ENCODE data around the gene PRR5L. TPM values are rescaled to one million over a fixed set of nuclear protein-coding genes. Genes with fewer than 3 reads are reported as not detected.

PRR5L gene
- total RNA-seq, 2 experiments from 2014 or later = 15.5 to 18.2 TPM

DNA sequence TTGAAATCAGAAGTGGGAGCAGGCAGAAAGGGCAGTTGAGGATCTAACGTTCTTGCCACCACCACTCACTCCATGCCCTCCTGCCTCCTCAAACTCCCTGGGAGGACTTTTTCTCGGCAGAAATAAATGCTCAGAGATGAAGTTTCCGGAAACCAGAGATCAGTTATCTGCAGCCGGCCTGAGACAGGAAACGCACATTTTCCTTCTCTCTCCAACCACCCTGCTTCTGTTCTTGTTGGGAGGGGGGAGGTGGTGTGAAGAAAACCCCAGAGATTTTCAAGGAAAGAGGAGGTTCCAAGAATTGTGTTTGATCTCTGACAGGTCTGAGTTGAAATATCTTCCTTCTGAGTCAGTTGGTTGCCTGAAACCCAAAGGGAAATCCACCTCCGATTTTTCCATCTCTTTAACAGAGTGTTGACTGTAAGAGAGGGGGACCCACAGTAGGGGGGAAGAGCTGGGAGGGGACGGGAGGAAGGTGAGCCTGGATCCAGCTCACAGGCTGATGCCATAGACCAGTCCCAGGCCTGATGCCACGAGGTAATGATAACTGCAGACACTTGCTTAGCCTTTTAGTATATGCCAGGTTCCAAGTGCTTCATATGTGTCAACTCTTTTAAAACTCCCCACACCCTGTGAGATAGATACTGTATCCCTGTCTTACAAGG is 113.2 kb downstream of the PRR5L start:
- CTCF ChIA-PET = interaction anchor here (1.8 to 1.9 kb wide), 2 partner anchors 11 to 34 kb away, joined by 8 to 9 read pairs; no protein-coding TSS in a partner anchor
- POLR2A ChIA-PET = interaction anchor here (1.8 kb wide), 1 partner anchor 12 kb away, joined by 8 read pairs; no protein-coding TSS in a partner anchor

GRCh38 chr11:36411202-36411640 is 115.1 kb downstream of the PRR5L start:
- POLR2A ChIA-PET = interaction anchor here (0.5 to 0.9 kb wide), 2 partner anchors 9 to 22 kb away, joined by 3 to 9 read pairs; no protein-coding TSS in a partner anchor
- CTCF ChIA-PET = interaction anchor here (0.7 to 1.8 kb wide), 3 partner anchors 16 to 68 kb away, joined by 3 to 9 read pairs (median 4); no protein-coding TSS in a partner anchor

DNA sequence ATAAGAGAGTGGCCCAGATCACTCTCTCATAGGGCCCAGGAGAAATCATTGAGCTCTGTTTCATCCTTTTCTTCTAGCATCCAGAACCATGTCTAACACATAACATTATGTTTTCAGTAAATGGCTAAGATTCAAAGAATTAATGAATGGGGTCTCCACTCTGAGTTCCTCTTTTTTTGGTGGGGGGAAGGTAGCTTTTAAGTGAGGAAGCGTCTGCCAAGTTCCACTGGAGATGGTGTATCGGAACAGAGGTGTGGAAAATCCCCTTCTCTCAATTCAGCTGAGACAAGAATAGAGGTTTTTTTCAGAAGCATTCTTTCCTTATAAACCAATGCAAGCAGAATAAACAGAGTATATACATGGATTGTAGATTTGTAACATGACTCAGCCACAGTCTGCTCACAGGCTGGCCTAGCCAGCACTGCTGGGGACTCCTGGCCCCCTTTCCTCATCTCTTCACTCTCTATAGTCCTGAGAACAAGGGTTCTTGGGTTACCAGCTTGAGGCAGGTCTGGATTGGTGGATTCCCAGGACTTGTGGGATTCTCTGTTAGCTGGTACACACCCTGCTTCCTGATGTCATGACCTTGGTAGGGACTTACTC is 116.8 kb downstream of the PRR5L start:
- ChIA-PET CTCF (no interaction called here), POLR2A (no interaction called here)

- CTCF ChIA-PET = interaction anchor here (0.6 kb wide), 1 partner anchor 784 kb away, joined by 3 read pairs; no protein-coding TSS in a partner anchor
- POLR2A ChIA-PET = no interaction called here
Observed at GRCh38 chr11:36417154-36417553, 121.1 kb downstream of the PRR5L start.

GRCh38 chr11:36419791-36420424 is 123.8 kb downstream of the PRR5L start:
- CTCF ChIA-PET = interaction anchor here (2.7 kb wide), 1 partner anchor 10 kb away, joined by 8 read pairs; no protein-coding TSS in a partner anchor
- POLR2A ChIA-PET = interaction anchor here (0.8 to 1.4 kb wide), 3 partner anchors 9 to 27 kb away, joined by 3 to 8 read pairs (median 3); no protein-coding TSS in a partner anchor

DNA sequence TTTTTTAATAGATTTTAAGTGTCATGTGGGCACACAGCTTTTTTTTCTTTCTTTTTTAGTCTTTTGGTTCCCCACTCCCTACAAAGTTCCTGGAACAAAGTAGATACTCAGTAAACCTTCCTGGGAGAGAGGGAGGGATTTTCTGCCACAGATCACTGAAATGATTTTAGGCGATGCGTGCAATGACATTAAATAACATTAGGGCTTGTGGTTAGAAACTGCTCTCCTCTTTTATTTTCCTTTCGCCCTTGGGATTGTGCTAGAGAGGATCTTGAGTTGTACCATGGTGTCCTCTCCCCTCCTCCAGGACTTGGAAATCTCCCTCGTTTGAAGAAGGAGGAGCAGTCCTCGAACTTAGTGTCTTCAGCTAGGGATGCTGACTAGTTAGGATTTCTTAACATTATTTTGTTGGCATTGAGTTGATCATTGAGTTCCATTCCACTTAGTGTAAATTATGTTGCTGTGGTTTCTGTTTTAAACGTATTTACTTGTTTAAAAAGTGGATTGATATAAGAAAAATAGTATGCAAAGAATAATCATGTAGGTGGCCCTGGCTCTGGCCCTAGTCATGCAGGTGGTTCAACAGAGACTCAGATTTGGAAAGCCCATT is 125.6 kb downstream of the PRR5L start:
- ChIA-PET CTCF (interaction anchor here (1.0 to 2.7 kb wide), 3 partner anchors 9 to 45 kb away, joined by 3 to 8 read pairs (median 7); no protein-coding TSS in a partner anchor), POLR2A (interaction anchor here (1.4 kb wide), 1 partner anchor 12 kb away, joined by 8 read pairs; no protein-coding TSS in a partner anchor)

- ChIA-PET CTCF (no interaction called here), POLR2A (no interaction called here)
Observed at GRCh38 chr11:36425561-36426081, 129.5 kb downstream of the PRR5L start.

DNA sequence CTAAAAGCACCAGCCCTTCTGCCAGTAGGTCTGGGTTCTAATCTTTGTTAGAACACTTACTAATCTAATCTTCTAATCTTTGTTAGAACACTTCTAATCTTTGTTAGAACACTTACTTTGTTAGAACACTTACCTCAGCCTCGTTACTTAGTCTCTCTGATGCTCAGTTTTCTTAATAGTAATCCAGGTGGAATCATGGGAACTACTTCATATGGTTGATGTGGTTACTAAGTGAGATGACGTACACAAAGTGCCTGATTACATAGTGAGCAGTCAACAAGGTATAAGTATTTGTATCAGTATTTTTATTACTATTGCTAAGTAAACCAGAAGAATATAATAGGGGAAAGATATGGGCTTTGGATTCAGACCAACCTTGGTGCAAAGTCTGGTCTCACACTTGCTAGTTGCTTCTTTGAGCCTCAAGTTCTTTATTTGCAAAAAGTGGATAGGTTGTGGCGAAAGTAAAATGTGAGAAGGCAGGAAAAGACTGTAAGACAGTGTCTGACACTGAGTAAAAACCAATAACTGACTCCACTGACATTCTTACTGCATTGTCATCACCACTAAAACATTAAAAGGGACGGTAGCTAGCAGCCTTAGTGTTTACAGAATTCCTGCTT is 130.2 kb downstream of the PRR5L start:
- POLR2A ChIA-PET = no interaction called here
- CTCF ChIA-PET = no interaction called here

DNA sequence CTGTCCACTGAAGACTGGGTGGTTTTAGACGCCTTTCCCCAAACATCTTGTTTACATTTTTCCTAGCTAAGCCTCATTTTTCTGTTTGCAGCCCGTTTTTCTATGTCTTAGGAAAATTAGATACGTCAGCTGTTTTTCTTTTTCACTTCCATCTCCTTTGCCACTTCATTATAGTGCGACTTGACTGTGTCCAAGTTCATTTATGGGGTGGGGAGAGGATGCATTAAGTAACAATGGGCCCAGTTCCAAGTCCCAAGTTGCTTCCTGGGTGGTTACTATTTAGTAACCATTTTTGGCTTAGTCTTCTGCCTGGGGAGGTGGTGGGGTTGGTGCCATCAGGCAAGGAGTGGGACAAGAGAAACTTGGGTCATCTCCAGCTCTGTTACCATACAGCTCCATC is 131.0 kb downstream of the PRR5L start:
- ChIA-PET CTCF (no interaction called here), POLR2A (no interaction called here)

DNA sequence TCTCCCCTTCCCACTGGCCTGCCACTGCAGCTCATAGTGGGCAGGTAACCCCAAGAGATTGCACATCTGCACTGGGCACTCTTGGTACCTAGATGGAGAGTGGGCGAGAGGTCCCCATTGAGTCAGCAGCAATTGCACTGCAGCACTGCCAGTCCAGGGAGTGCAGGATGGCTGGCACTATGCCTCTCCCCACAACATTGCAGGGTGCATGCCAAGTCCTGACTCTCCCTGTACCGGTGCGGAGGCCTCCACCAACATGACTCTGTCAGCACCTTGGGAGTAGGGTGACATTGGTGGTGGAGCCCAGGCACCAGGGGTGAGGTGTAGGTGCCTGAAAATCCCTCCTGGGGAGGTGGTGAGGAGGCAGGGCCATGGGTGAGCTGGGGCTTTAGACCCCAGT is 131.8 kb downstream of the PRR5L start:
- ChIA-PET POLR2A (no interaction called here), CTCF (no interaction called here)

GRCh38 chr11:36431429-36432092 is 135.5 kb downstream of the PRR5L start:
- ChIA-PET CTCF (interaction anchor here (1.0 kb wide), 1 partner anchor 53 kb away, joined by 4 read pairs; no protein-coding TSS in a partner anchor), POLR2A (no interaction called here)

DNA sequence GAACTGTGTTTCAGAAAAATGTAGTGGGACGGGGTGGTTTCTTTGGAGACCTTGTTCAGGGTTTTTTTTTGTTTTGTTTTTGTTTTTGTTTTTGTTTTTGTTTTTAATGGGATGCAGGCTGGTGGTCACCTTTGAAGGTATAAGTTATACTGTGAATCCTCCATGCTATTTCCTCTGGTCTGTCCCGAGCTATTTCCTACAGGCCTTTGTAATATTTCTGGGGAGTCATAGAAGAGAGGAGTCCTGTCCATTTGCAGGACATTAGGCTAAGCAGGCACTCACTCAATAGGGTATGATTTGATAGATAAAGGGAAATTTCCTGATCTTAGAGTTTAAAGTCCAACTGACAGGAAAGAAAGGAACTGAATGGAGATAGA is 136.0 kb downstream of the PRR5L start:
- POLR2A ChIA-PET = no interaction called here
- CTCF ChIA-PET = interaction anchor here (1.0 kb wide), 1 partner anchor 53 kb away, joined by 4 read pairs; no protein-coding TSS in a partner anchor

DNA sequence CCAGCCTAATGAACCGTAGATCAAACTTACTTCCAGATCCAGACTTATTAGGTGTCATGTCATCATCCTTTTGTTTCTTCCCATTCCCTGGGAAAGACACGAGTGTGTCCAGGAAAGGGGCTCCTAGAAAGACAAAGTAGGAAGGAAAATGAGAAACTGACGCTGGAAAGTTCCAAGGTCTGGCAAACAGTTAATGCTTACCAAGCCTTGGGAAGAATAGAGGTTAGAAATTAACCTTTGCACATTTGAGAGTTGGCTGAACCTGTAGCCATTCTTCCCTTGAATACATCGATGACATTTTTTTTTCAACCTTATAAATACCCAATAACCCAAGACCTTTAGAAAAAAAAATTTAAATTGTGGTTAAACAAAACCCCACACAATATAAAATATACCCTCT is 136.7 kb downstream of the PRR5L start:
- POLR2A ChIA-PET = no interaction called here
- CTCF ChIA-PET = no interaction called here

GRCh38 chr11:36436064-36436463 is 140.0 kb downstream of the PRR5L start:
- ChIA-PET CTCF (interaction anchor here (1.4 kb wide), 1 partner anchor 13 kb away, joined by 4 read pairs; no protein-coding TSS in a partner anchor), POLR2A (interaction anchor here (0.5 kb wide), 1 partner anchor 196 kb away, joined by 15 read pairs; no protein-coding TSS in a partner anchor)

- ChIA-PET CTCF (interaction anchor here (1.4 kb wide), 1 partner anchor 13 kb away, joined by 4 read pairs; no protein-coding TSS in a partner anchor), POLR2A (no interaction called here)
Observed at GRCh38 chr11:36436589-36436988, 140.5 kb downstream of the PRR5L start.

DNA sequence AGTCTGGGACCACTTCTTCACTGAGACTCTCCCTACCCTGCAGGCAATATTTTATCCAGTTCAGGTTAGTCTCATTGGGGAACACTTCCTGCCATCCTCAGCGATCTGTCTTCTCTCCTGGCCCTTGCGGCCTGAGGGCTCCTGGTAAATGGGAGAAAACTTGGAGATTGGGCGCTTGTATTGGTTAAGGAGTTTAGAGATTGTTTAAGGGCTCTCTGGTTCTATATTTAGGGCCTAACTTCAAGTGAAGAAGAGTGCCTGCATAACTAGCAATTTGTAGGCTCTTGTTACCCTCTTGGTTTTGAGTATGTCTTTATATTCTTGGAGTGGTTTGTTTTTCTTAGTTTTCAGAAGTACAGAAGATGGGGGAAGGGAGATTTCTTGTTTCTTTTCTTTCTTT is 141.3 kb downstream of the PRR5L start:
- ChIA-PET CTCF (interaction anchor here (1.4 kb wide), 1 partner anchor 12 kb away, joined by 4 read pairs; no protein-coding TSS in a partner anchor), POLR2A (no interaction called here)

DNA sequence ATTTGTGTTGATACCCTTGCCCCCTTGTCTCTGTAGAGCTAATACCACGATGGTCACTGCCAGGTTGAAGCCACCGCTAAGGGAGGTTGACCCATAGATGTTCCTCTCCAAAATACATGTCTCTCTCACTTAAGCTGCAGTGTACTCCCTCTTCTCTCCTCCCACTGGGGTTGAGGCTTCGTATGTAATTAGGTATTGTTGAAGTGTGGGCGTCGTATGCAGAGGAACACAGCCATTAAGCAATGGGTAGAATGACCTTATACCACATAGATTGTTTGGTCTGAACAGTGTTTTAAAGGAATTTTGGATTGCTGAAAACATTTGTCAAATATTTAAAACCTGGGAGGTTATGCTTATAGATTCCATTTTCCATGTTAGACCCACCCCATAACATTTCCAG is 142.0 kb downstream of the PRR5L start:
- ChIA-PET POLR2A (no interaction called here), CTCF (no interaction called here)

DNA sequence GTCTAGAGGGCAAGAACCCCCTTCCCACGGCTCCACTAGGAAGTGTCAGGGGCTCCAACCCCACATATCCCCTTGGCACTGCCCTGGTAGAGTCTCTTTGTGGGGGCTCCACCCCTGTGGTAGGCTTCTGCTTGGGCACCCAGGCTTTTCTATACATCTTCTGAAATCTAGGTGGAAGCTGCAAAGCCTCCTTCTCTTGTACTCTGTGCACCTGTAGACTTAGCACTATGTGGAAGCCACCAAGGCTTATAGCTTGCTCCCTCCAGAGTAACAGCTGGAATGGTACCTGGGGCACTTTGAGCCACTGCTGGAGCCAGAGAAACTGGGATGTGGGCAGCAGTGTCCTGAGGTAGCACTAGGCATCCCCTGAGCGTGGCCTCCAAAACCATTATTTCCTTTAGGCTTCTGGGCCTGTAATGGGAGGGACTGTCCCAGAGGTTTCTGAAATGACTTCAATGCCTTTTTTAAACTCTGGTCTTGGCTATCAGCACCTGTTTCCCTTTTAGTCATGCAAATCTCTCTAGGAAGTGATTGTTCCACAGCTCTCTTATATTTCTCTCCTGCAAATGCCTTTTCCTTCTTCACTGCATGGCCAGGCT is 145.6 kb downstream of the PRR5L start:
- POLR2A ChIA-PET = no interaction called here
- CTCF ChIA-PET = no interaction called here

All from activated CD8-positive, alpha-beta memory T cell treated with anti-CD3 and anti-CD28 coated beads for 36 hours (primary cell).